ENCODE results near the gene HIVEP3.

Gene HIVEP3

GRCh38 chr1:41482001-41482765 is 436.5 kb downstream of the HIVEP3 start:
- H3K4me1 ChIP-seq (ENCODE audit: control insufficient read depth, insufficient read depth, low read length), result peaks cover 69% of the 10 kb centered on the region
- H3K27me3 ChIP-seq (ENCODE audit: control insufficient read depth, insufficient read depth, low read length), result no peaks in the 10 kb centered on the region
- H3K36me3 ChIP-seq (ENCODE audit: control insufficient read depth, insufficient read depth, low read length), result no peaks in the 10 kb centered on the region
- H3K9me3 ChIP-seq (ENCODE audit: control insufficient read depth, low read length), result no peaks in the 10 kb centered on the region
- no peak overlapping the region for H3K4me3 ChIP-seq (ENCODE audit: low read length)
- H3K9ac ChIP-seq (ENCODE audit: low read length), result peak overlapping the region; percentile 24

GRCh38 chr1:41481109-41481775 is 437.5 kb downstream of the HIVEP3 start:
- Histone ChIP-seq H3K36me3 (ENCODE audit: control insufficient read depth, insufficient read depth, low read length) (no peaks in the 10 kb centered on the region), H3K4me1 (ENCODE audit: control insufficient read depth, insufficient read depth, low read length) (peaks cover 69% of the 10 kb centered on the region), H3K27me3 (ENCODE audit: control insufficient read depth, insufficient read depth, low read length) (no peaks in the 10 kb centered on the region), H3K9me3 (ENCODE audit: control insufficient read depth, low read length) (no peaks in the 10 kb centered on the region), H3K9ac (ENCODE audit: low read length) (no peak overlapping the region), H3K4me3 (ENCODE audit: low read length) (no peak overlapping the region)

DNA sequence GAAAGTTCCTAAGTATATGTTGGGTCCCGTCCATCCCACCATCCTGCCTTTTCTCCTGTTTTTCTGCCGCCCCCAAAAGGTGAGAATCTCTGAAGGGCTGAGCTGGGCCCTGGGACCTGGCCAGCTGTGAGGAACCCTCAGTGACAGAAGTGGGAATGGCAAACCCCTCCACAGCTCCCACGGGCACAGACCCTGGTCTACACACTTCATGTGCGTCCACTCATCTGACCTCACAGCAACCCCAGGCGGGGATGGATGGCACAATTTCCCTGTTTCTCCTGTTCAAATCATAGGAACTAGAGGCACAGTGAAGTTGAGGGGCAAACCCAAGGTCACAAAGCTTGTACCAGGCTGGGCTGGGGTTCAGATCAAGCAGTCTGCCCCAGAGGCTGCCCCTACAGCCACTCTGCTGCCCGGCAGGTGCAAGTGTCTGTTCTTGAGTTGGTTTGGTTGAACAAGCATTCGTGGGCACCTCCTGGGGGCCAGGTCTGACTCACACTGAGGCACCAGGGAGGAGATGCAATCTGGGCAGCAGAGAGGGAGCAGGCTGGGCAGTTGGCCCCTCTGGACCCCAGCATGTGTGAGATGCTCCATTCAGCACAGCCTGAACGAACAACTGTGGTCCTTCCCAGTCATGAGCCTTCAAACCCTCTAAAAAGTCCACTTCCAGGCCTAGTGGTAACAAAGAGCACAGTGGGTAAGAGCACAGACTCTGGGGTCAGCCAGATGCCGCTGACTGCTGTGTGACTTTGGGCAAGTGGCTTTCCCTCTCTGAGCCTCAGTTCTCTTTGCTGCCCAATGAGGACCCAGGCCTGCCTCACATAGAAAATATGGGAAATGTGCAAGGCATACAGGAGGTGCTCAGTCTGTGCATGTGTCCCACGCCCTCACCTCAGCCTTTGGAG is 438.3 kb downstream of the HIVEP3 start:
- no peaks in the 10 kb centered on the region for H3K9me3 ChIP-seq (ENCODE audit: control insufficient read depth, low read length)
- H3K27me3 ChIP-seq (ENCODE audit: control insufficient read depth, insufficient read depth, low read length), result no peaks in the 10 kb centered on the region
- no peak overlapping the region for H3K9ac ChIP-seq (ENCODE audit: low read length)
- H3K4me3 ChIP-seq (ENCODE audit: low read length), result no peak overlapping the region
- H3K36me3 ChIP-seq (ENCODE audit: control insufficient read depth, insufficient read depth, low read length), result no peaks in the 10 kb centered on the region
- peaks cover 69% of the 10 kb centered on the region for H3K4me1 ChIP-seq (ENCODE audit: control insufficient read depth, insufficient read depth, low read length)

- H3K27me3 ChIP-seq (ENCODE audit: control insufficient read depth, insufficient read depth, low read length), result no peaks in the 10 kb centered on the region
- no peaks in the 10 kb centered on the region for H3K9me3 ChIP-seq (ENCODE audit: control insufficient read depth, low read length)
- no peak overlapping the region for H3K9ac ChIP-seq (ENCODE audit: low read length)
- H3K4me1 ChIP-seq (ENCODE audit: control insufficient read depth, insufficient read depth, low read length), result peaks cover 69% of the 10 kb centered on the region
- H3K4me3 ChIP-seq (ENCODE audit: low read length), result no peak overlapping the region
- H3K36me3 ChIP-seq (ENCODE audit: control insufficient read depth, insufficient read depth, low read length), result no peaks in the 10 kb centered on the region
Observed at GRCh38 chr1:41479808-41480160, 438.9 kb downstream of the HIVEP3 start.

DNA sequence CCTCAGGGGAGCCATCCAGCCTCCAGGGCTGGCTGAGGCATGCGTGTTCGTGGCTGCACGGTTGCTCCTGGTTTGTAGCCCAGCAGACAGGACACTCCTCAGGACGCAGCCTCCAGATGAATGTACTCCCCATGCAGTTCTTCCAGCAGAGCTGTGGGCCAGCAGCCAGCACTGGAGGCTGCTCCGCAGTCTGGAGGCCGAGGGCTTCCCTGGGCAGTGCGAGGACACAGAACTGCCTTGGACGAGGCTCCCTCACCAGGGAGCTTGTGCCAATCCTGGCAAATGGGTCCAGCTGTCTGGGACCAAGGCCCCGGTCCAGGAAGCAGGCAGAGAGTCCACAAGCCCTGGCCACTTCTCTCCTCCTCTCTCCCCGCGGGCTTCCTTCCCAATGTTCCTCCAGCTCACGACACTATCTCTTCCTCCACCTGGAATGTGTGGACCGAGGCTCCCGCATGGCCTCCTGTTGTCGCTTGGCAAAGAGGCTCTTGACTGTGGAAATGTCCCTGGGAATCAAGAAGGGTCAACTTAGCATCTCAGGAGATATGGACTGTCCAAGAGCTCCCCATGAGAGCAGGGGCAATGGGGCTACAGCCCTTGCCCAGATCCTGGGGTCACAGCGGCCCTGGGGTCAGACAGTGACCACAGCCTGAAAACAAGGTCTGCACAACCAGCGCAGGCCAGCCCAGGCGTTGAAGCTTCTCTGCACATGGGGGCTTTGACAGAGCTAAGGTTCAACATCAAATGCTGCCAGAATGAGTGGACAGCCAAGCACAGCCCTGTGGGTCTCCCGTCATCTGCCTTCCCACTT is 439.5 kb downstream of the HIVEP3 start:
- peaks cover 70% of the 10 kb centered on the region for H3K4me1 ChIP-seq (ENCODE audit: control insufficient read depth, insufficient read depth, low read length)
- no peaks in the 10 kb centered on the region for H3K36me3 ChIP-seq (ENCODE audit: control insufficient read depth, insufficient read depth, low read length)

GRCh38 chr1:41478118-41478748 is 440.5 kb downstream of the HIVEP3 start:
- no peaks in the 10 kb centered on the region for H3K9me3 ChIP-seq (ENCODE audit: control insufficient read depth, low read length)
- no peak overlapping the region for H3K9ac ChIP-seq (ENCODE audit: low read length)
- peaks cover 61% of the 10 kb centered on the region for H3K4me1 ChIP-seq (ENCODE audit: control insufficient read depth, insufficient read depth, low read length)
- H3K4me3 ChIP-seq (ENCODE audit: low read length), result no peak overlapping the region
- H3K27me3 ChIP-seq (ENCODE audit: control insufficient read depth, insufficient read depth, low read length), result no peaks in the 10 kb centered on the region
- H3K36me3 ChIP-seq (ENCODE audit: control insufficient read depth, insufficient read depth, low read length), result no peaks in the 10 kb centered on the region

More for the DNA sequence above, 439.5 kb downstream of the HIVEP3 start:
- Histone ChIP-seq H3K4me3 (ENCODE audit: low read length) (no peak overlapping the region), H3K27me3 (ENCODE audit: control insufficient read depth, insufficient read depth, low read length) (no peaks in the 10 kb centered on the region), H3K9ac (ENCODE audit: low read length) (no peak overlapping the region), H3K9me3 (ENCODE audit: control insufficient read depth, low read length) (no peaks in the 10 kb centered on the region)

DNA sequence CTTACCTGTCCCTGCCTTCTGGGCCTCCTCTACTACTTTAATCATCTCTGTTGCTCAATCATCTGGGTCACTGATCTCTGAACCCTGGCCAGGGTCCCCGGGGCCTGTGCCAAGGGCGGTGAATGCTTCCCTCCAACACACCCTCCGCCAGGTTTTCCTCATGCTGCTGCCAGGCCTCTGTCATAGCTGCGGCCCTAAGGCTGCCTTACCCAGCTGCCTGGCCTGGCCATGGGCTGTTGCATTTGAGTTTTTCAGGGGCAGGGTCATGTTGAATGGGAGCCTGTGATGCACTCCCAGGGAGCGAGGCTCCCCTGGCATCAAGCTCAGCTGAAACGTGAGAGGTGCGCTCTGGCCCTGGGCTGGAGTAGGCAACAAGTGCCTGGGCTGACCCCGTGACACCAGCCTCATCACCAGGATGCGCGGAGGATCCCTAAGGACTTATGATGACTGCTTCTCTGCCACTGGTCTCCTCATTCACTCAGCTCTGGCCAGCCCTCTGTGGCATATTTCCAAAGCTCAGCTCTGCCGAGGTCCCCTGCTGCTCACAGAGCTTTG is 441.8 kb downstream of the HIVEP3 start:
- H3K9me3 ChIP-seq (ENCODE audit: control insufficient read depth, low read length), result no peaks in the 10 kb centered on the region
- H3K27me3 ChIP-seq (ENCODE audit: control insufficient read depth, insufficient read depth, low read length), result no peaks in the 10 kb centered on the region
- H3K4me1 ChIP-seq (ENCODE audit: control insufficient read depth, insufficient read depth, low read length), result peaks cover 47% of the 10 kb centered on the region
- no peaks in the 10 kb centered on the region for H3K36me3 ChIP-seq (ENCODE audit: control insufficient read depth, insufficient read depth, low read length)
- no peak overlapping the region for H3K4me3 ChIP-seq (ENCODE audit: low read length)
- peak overlapping the region; percentile 42 for H3K9ac ChIP-seq (ENCODE audit: low read length)

DNA sequence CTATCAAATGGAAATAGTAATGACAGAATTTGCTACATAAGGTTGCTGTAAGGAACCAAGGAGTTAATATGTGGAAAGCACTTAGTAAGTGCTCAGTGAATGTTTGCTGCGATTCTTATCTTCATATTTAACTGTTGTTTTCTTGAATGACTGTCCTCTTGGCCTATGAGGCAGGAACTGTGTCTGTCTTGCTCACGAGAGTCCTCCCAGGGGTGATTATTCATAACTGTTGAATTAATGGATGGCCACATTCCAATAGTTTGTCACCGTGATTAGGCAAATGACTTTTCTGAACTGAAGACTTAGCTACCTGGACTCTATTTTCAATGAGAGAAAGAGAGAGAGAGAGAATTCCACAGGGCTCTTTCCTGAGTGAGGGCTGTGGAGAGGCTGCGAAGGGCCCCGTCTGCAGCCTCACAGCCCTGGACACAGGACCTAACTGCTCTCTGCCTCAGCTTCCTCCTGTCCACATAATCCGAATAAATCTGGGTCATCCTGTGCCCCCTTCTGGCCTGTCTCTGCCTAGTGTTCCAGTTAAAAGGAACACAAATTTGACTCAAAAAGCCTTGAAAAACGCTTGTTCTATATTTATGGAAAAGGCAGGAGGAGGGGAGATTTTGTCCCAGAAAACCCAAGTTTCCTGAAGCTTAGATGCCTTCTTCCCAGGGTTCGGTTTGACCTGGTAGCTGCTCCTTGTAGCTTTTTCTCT is 442.7 kb downstream of the HIVEP3 start:
- peaks cover 45% of the 10 kb centered on the region for H3K4me1 ChIP-seq (ENCODE audit: control insufficient read depth, insufficient read depth, low read length)
- no peaks in the 10 kb centered on the region for H3K36me3 ChIP-seq (ENCODE audit: control insufficient read depth, insufficient read depth, low read length)
- no peak overlapping the region for H3K9ac ChIP-seq (ENCODE audit: low read length)

DNA sequence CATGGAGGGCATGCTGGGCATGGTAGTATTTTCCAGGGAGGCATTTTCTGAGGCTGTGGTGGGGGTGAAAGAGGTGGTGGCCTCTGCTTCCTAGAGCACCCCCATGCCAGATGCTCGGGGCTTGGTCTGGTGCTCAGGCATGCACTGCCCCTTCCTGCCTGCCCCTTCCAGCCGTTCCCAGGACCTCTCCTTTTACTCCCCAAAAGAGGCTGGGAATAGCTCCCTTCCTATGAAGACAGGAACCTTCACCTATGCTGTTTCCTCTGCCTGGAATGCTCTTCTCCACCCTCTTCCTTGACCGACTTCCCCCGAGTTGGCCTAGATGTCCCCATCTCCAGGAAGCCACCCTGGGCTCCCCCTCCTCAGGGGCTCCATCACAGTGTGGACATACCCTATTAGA is 443.4 kb downstream of the HIVEP3 start:
- Histone ChIP-seq H3K4me1 (ENCODE audit: control insufficient read depth, insufficient read depth, low read length) (peaks cover 46% of the 10 kb centered on the region), H3K4me3 (ENCODE audit: low read length) (no peak overlapping the region), H3K36me3 (ENCODE audit: control insufficient read depth, insufficient read depth, low read length) (no peaks in the 10 kb centered on the region), H3K27me3 (ENCODE audit: control insufficient read depth, insufficient read depth, low read length) (no peaks in the 10 kb centered on the region), H3K9me3 (ENCODE audit: control insufficient read depth, low read length) (no peaks in the 10 kb centered on the region), H3K9ac (ENCODE audit: low read length) (no peak overlapping the region)

More for the DNA sequence above, 442.7 kb downstream of the HIVEP3 start:
- Histone ChIP-seq H3K27me3 (ENCODE audit: control insufficient read depth, insufficient read depth, low read length) (no peaks in the 10 kb centered on the region), H3K9me3 (ENCODE audit: control insufficient read depth, low read length) (no peaks in the 10 kb centered on the region), H3K4me3 (ENCODE audit: low read length) (no peak overlapping the region)

DNA sequence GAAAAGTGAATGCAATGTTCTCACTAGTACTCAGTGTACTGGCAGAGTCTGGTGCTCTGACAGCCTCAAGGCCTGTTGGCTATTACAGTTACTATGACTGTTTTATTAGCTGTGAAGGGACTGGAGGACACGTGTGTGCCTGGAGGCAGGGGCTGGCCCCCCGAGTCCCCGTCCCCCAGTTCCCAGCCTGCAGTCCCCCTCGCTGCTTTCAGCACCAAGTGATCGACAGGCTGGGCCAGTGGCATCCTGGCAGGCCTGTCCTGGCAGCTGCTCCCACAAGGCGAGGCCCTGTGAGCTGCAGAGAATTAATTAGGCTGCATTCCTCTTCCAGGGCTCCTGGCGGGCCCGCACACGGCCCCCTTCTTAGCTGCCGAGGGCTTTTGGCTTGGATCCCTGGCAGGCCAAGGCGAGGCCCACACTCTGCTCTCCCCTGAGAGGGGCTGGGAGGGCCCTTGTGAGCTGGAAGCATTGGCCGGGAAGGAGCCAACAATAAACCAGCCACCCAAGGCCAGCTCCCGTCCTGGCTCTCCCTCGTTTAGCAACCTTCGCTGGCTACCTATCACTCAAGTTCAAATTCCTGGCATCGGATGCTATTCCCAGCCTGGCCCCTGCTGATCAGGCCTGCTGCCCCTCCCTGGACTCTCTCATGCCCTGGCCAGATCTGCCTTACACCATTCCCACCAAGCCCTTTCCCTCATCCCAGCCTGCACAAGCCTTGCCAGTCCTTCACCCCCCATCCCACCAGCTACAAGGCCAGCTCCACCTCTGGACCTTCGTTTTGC is 444.0 kb downstream of the HIVEP3 start:
- Histone ChIP-seq H3K9ac (ENCODE audit: low read length) (no peak overlapping the region), H3K36me3 (ENCODE audit: control insufficient read depth, insufficient read depth, low read length) (no peaks in the 10 kb centered on the region)

More for the DNA sequence above, 444.0 kb downstream of the HIVEP3 start:
- H3K9me3 ChIP-seq (ENCODE audit: control insufficient read depth, low read length), result no peaks in the 10 kb centered on the region
- H3K27me3 ChIP-seq (ENCODE audit: control insufficient read depth, insufficient read depth, low read length), result no peaks in the 10 kb centered on the region
- H3K4me1 ChIP-seq (ENCODE audit: control insufficient read depth, insufficient read depth, low read length), result peaks cover 51% of the 10 kb centered on the region
- no peak overlapping the region for H3K4me3 ChIP-seq (ENCODE audit: low read length)

All from mucosa of stomach (tissue), 1 donor.